H9 (cell line): ENCODE data around the gene MCCC1. TPM values are rescaled to one million over a fixed set of nuclear protein-coding genes. Genes with fewer than 3 reads are reported as not detected.

Experiments
- DNase-seq: peaks from one replicate; pipeline ENCODE4 v3.0.0-alpha.2; 2017
- H2AFZ ChIP-seq: one replicate; pipeline ENCODE4 v1.6.1; 2013; ENCODE audit warnings: mild to moderate bottlenecking, low read length, control low read depth, moderate library complexity
- H2AK5ac ChIP-seq: 2 replicates; pipeline ENCODE4 v1.6.1; 2013; ENCODE audit warnings: low read length, control low read depth, mixed read lengths; ENCODE audit not compliant: insufficient read length
- H2BK120ac ChIP-seq: one replicate; pipeline ENCODE4 v1.6.1; 2013; ENCODE audit warnings: low read depth, mild to moderate bottlenecking, low read length, control low read depth, inconsistent platforms; ENCODE audit not compliant: poor library complexity, severe bottlenecking
- H2BK12ac ChIP-seq: 2 replicates; pipeline ENCODE4 v1.6.1; 2013; ENCODE audit warnings: low read length, control low read depth, mixed read lengths, low read depth; ENCODE audit not compliant: insufficient read length
- H2BK15ac ChIP-seq: 2 replicates; pipeline ENCODE4 v1.6.1; 2013; ENCODE audit warnings: low read depth, low read length, control low read depth
- H2BK20ac ChIP-seq: one replicate; pipeline ENCODE4 v1.6.1; 2013; ENCODE audit warnings: low read depth, mild to moderate bottlenecking, low read length, control low read depth, inconsistent platforms; ENCODE audit not compliant: poor library complexity, severe bottlenecking
- H2BK5ac ChIP-seq: 2 replicates; pipeline ENCODE4 v1.6.1; 2013; ENCODE audit warnings: low read length, control low read depth, mixed read lengths; ENCODE audit not compliant: insufficient read length
- H3K14ac ChIP-seq: 2 replicates; pipeline ENCODE4 v1.6.1; 2013; ENCODE audit warnings: low read length, control low read depth; ENCODE audit not compliant: insufficient read depth
- H3K18ac ChIP-seq: 2 replicates; pipeline ENCODE4 v1.6.1; 2013; ENCODE audit warnings: low read depth, mild to moderate bottlenecking, mixed read lengths, low read length, control low read depth; ENCODE audit not compliant: insufficient read length
- H3K23ac ChIP-seq: 2 replicates; pipeline ENCODE4 v1.6.1; 2013; ENCODE audit warnings: low read length, control low read depth, mixed read lengths, low read depth; ENCODE audit not compliant: insufficient read length
- H3K23me2 ChIP-seq: 2 replicates; pipeline ENCODE4 v1.6.1; 2013; ENCODE audit warnings: low read depth, mild to moderate bottlenecking, mixed read lengths, low read length, control low read depth; ENCODE audit not compliant: insufficient read length, poor library complexity, severe bottlenecking
- H3K27ac ChIP-seq: 2 replicates; pipeline ENCODE4 v1.5.1; 2013; ENCODE audit warnings: low read length, control low read depth, mixed read lengths, low read depth; ENCODE audit not compliant: insufficient read length
- H3K27me3 ChIP-seq: 2 replicates; pipeline ENCODE4 v1.6.1; 2013; ENCODE audit warnings: low read length, control low read depth, inconsistent platforms; ENCODE audit not compliant: insufficient read depth
- H3K4ac ChIP-seq: 2 replicates; pipeline ENCODE4 v1.6.1; 2013; ENCODE audit warnings: low read depth, mild to moderate bottlenecking, control low read depth, inconsistent platforms, low read length, moderate library complexity
- H3K4me1 ChIP-seq: 2 replicates; pipeline ENCODE4 v1.6.1; 2013; ENCODE audit warnings: low read length, control low read depth, inconsistent platforms; ENCODE audit not compliant: insufficient read depth
- H3K4me2 ChIP-seq: 2 replicates; pipeline ENCODE4 v1.6.1; 2013; ENCODE audit warnings: low read length, control low read depth, mixed read lengths; ENCODE audit not compliant: insufficient read length, insufficient read depth
- H3K56ac ChIP-seq: 2 replicates; pipeline ENCODE4 v1.6.1; 2013; ENCODE audit warnings: low read depth, mild to moderate bottlenecking, mixed read lengths, low read length, control low read depth; ENCODE audit not compliant: insufficient read length
- H3K79me1 ChIP-seq: 2 replicates; pipeline ENCODE4 v1.6.1; 2013; ENCODE audit warnings: low read depth, mild to moderate bottlenecking, moderate library complexity, low read length, control low read depth, inconsistent platforms; ENCODE audit not compliant: insufficient read depth, poor library complexity, severe bottlenecking
- H3K79me2 ChIP-seq: 2 replicates; pipeline ENCODE4 v1.6.1; 2013; ENCODE audit warnings: low read length, control low read depth, inconsistent platforms; ENCODE audit not compliant: insufficient read depth
- H3K9ac ChIP-seq: 2 replicates; pipeline ENCODE4 v1.6.1; 2013; ENCODE audit warnings: low read length, control low read depth, mixed read lengths; ENCODE audit not compliant: insufficient read length; ENCODE audit errors: extremely low read depth
- H3K9me3 ChIP-seq: one replicate; pipeline ENCODE4 v1.6.1; 2013; ENCODE audit warnings: low read depth, low read length, inconsistent platforms; ENCODE audit not compliant: control insufficient read depth
- H3T11ph ChIP-seq: one replicate; pipeline ENCODE4 v1.6.1; 2013; ENCODE audit warnings: mild to moderate bottlenecking, low read length, control low read depth, inconsistent platforms
- H4K20me1 ChIP-seq: one replicate; pipeline ENCODE4 v1.6.1; 2013; ENCODE audit not compliant: control insufficient read depth, insufficient read length, insufficient read depth
- H4K5ac ChIP-seq: 2 replicates; pipeline ENCODE4 v1.6.1; 2013; ENCODE audit warnings: low read depth, mild to moderate bottlenecking, mixed read lengths, low read length, control low read depth; ENCODE audit not compliant: insufficient read length
- H4K8ac ChIP-seq: replicated peaks from 2 replicates; pipeline ENCODE4 v1.6.1; 2013; ENCODE audit warnings: low read length, control low read depth, mixed read lengths, low read depth; ENCODE audit not compliant: insufficient read length
- H4K91ac ChIP-seq: 2 replicates; pipeline ENCODE4 v1.6.1; 2013; ENCODE audit warnings: low read depth, mild to moderate bottlenecking, moderate library complexity, mixed read lengths, low read length, control low read depth; ENCODE audit not compliant: insufficient read length
- H3K27ac Mint-ChIP-seq, 3 experiments: 2 replicates in 2 of 3; 3 replicates in 1 of 3; pipeline ENCODE4 v1.8.0; 2020 to 2021; ENCODE audit warnings: mixed read lengths in 3 of 3, mild to moderate bottlenecking in 1 of 3, moderate library complexity in 1 of 3
- H3K27me3 Mint-ChIP-seq: 2 replicates; pipeline ENCODE4 v1.8.0; 2021; ENCODE audit warnings: low read depth, mild to moderate bottlenecking, moderate library complexity, mixed read lengths
- H3K36me3 Mint-ChIP-seq, 3 experiments: 2 replicates in 2 of 3; 3 replicates in 1 of 3; pipeline ENCODE4 v1.8.0; 2020 to 2021; ENCODE audit warnings: low read depth in 3 of 3, mixed read lengths in 3 of 3; ENCODE audit not compliant: insufficient read depth in 1 of 3
- H3K4me1 Mint-ChIP-seq, 2 experiments: 2 replicates each; pipeline ENCODE4 v1.8.0; 2020; ENCODE audit warnings: mixed read lengths in 2 of 2
- H3K4me3 Mint-ChIP-seq, 2 experiments: 2 replicates in 1 of 2; 3 replicates in 1 of 2; pipeline ENCODE4 v1.8.0; 2020 to 2021; ENCODE audit warnings: mild to moderate bottlenecking in 2 of 2, mixed read lengths in 2 of 2, moderate library complexity in 1 of 2
- H3K9me3 Mint-ChIP-seq, 2 experiments: 2 replicates in 1 of 2; 3 replicates in 1 of 2; pipeline ENCODE4 v1.8.0; 2020; ENCODE audit warnings: mild to moderate bottlenecking in 2 of 2, mixed read lengths in 2 of 2, moderate library complexity in 1 of 2
- WGBS: extraction: QIAGEN DNeasy Blood & Tissue Kit; methylation state at CpG from one replicate; pipeline ENCODE4 v1.1.7; 2013; ENCODE audit warnings: missing lambda C conversion rate, low lambda C conversion rate, mixed read lengths; ENCODE audit not compliant: insufficient read length; ENCODE audit errors: extremely low coverage; 5-methylcytosine and 5-hydroxymethylcytosine counted together
- total RNA-seq: library from RNA; stranded (reverse); gene quantifications from 2 replicates; pipeline ENCODE4 v1.2.1, GENCODE V29; 2021
- TF ChIP-seq, protein P1 (sequence below): fragments of 200-600 bp; sonication (generic); conservative IDR thresholded peaks from 3 replicates; pipeline ENCODE4 v1.8.0; 2021; ENCODE audit warnings: antibody characterized with exemption, mild to moderate bottlenecking

MCCC1 gene
- total RNA-seq, 1 experiment from 2014 or later = 18.3 TPM

DNA sequence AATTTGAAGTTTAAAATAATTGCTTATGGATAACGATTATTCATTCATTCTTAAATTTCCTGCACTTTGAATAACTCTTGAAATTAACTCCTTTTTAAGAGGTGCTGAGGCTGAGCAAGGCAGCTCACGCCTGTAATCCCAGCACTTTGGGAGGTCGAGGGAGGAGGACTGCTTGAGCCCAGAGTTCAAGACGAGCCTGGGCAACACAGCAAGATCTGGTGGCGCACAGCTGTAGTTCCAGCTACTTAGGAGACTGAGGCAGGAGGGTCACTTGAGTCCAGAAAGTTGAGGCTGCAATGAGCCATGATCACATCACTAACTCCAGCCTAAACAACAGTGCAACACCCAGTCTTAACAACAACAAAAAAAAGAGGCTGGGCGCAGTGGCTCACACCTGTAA is 126.9 kb downstream of the MCCC1 start:
- Mint-ChIP-seq H3K27me3 (no peaks in the 10 kb centered on the region), H3K27ac (peak overlapping the region in 2 of 3 experiments; percentile 74 to 87; a peak in 4 of 7 replicates), H3K9me3 (no peaks in the 10 kb centered on the region), H3K4me1 (peaks cover 36 to 42% of the 10 kb centered on the region in 2 experiments), H3K36me3 (no peaks in the 10 kb centered on the region; a peak in 1 of 7 replicates), H3K4me3 (no peak overlapping the region)
- WGBS = no CpG with 5 or more reads among the region's 6 CpGs
- Histone ChIP-seq H2AFZ (no peak overlapping the region), H3K4ac (no peak overlapping the region), H3K9ac (no peak overlapping the region), H3K23me2 (no peaks in the 10 kb centered on the region), H3K18ac (no peak overlapping the region), H3K4me1 (no peaks in the 10 kb centered on the region; the same call in 1 of the 2 replicates), H2BK120ac (no peak overlapping the region), H2BK20ac (no peak overlapping the region), H3K56ac (no peak overlapping the region), H2AK5ac (no peak overlapping the region), H4K8ac (no peak overlapping the region), H2BK15ac (no peak overlapping the region), H4K20me1 (no peaks in the 10 kb centered on the region), H4K5ac (no peak overlapping the region), H3T11ph (no peak overlapping the region), H3K14ac (no peak overlapping the region), H3K27ac (no peak overlapping the region), H3K9me3 (no peaks in the 10 kb centered on the region), H3K27me3 (no peaks in the 10 kb centered on the region), H4K91ac (no peak overlapping the region), H3K23ac (no peak overlapping the region), H3K79me2 (peaks cover 27% of the 10 kb centered on the region), H3K79me1 (peaks cover 5% of the 10 kb centered on the region), H2BK5ac (no peak overlapping the region), H2BK12ac (no peak overlapping the region), H3K4me2 (no peak overlapping the region)
- TF ChIP-seq, protein P1, sequence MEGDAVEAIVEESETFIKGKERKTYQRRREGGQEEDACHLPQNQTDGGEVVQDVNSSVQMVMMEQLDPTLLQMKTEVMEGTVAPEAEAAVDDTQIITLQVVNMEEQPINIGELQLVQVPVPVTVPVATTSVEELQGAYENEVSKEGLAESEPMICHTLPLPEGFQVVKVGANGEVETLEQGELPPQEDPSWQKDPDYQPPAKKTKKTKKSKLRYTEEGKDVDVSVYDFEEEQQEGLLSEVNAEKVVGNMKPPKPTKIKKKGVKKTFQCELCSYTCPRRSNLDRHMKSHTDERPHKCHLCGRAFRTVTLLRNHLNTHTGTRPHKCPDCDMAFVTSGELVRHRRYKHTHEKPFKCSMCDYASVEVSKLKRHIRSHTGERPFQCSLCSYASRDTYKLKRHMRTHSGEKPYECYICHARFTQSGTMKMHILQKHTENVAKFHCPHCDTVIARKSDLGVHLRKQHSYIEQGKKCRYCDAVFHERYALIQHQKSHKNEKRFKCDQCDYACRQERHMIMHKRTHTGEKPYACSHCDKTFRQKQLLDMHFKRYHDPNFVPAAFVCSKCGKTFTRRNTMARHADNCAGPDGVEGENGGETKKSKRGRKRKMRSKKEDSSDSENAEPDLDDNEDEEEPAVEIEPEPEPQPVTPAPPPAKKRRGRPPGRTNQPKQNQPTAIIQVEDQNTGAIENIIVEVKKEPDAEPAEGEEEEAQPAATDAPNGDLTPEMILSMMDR = no peak
- DNase-seq = no peak
